SU-DHL-6 (cell line): ENCODE results near the gene HS6ST3.

Experiments used
- H2AFZ ChIP-seq: fragments of 200-600 bp; sonication (generic); 2 replicates; pipeline ENCODE4 v1.6.1; 2014; ENCODE audit warnings: low read depth, mild to moderate bottlenecking, moderate library complexity, mixed read lengths, antibody characterized with exemption, low read length; ENCODE audit not compliant: severe bottlenecking
- H3F3A ChIP-seq: fragments of 200-600 bp; shearing (Covaris generic); 2 replicates; pipeline ENCODE4 v1.6.0; 2016; ENCODE audit warnings: antibody characterized with exemption, mild to moderate bottlenecking; ENCODE audit not compliant: insufficient read depth
- H3K27ac ChIP-seq: fragments of 200-600 bp; sonication (generic); 2 replicates; pipeline ENCODE4 v1.5.1; 2016; ENCODE audit warnings: low read depth, mild to moderate bottlenecking, low read length, moderate library complexity, mixed read lengths
- H3K27me3 ChIP-seq: fragments of 200-600 bp; sonication (generic), shearing (Covaris generic); 2 replicates; pipeline ENCODE4 v1.6.0; 2014; ENCODE audit warnings: mild to moderate bottlenecking, low read length
- H3K36me3 ChIP-seq: fragments of 200-600 bp; sonication (generic); 2 replicates; pipeline ENCODE4 v1.6.1; 2014; ENCODE audit warnings: mild to moderate bottlenecking, low read length, mixed read lengths
- H3K4me2 ChIP-seq: fragments of 300-600, 200-600 bp; shearing (Covaris generic), sonication (generic); 2 replicates; pipeline ENCODE4 v1.6.0; 2014; ENCODE audit warnings: low read length, low read depth, mild to moderate bottlenecking; ENCODE audit not compliant: poor library complexity, severe bottlenecking
- H3K4me3 ChIP-seq: fragments of 200-600 bp; sonication (generic); 2 replicates; pipeline ENCODE4 v1.5.1; 2014; ENCODE audit warnings: antibody characterized with exemption, low read length, mild to moderate bottlenecking, mixed read lengths; ENCODE audit not compliant: insufficient read depth, poor library complexity, severe bottlenecking
- H3K79me2 ChIP-seq: fragments of 200-600 bp; sonication (generic); 2 replicates; pipeline ENCODE4 v1.6.1; 2014; ENCODE audit warnings: mild to moderate bottlenecking, low read length, moderate library complexity; ENCODE audit not compliant: insufficient read depth
- H3K9ac ChIP-seq: fragments of 200-600 bp; sonication (generic); 2 replicates; pipeline ENCODE4 v1.7.0; 2014; ENCODE audit warnings: mild to moderate bottlenecking, low read length
- H3K9me2 ChIP-seq: fragments of 200-600 bp; sonication (generic); replicated peaks from 2 replicates; pipeline ENCODE4 v1.6.1; 2014; ENCODE audit warnings: low read length; ENCODE audit not compliant: insufficient read depth
- H3K9me3 ChIP-seq: fragments of 200-600 bp; sonication (generic); 2 replicates; pipeline ENCODE4 v1.6.1; 2014; ENCODE audit warnings: low read length, mixed read lengths; ENCODE audit not compliant: insufficient read depth
- H4K20me1 ChIP-seq: fragments of 200-600 bp; sonication (generic); 2 replicates; pipeline ENCODE4 v1.6.1; 2014; ENCODE audit warnings: low read depth, mild to moderate bottlenecking, antibody characterized with exemption, low read length, moderate library complexity, mixed read lengths
- CTCF ChIP-seq: fragments of 200-600 bp; sonication (generic); IDR thresholded peaks from one replicate; pipeline ENCODE4 v1.5.1; 2017; ENCODE audit warnings: antibody characterized with exemption, mild to moderate bottlenecking, low read length, moderate library complexity; ENCODE audit not compliant: insufficient read depth, poor library complexity, severe bottlenecking
- EZH2phosphoT487 ChIP-seq: fragments of 200-600 bp; sonication (generic), shearing (Covaris generic); conservative IDR thresholded peaks from 2 replicates; pipeline ENCODE4 v1.6.1; 2018; ENCODE audit warnings: mild to moderate bottlenecking, antibody characterized with exemption, low read length, moderate library complexity, mixed read lengths

Gene HS6ST3

GRCh38 chr13:96218475-96218874 lies 128.6 kb downstream of the HS6ST3 start:
- no peaks in the 10 kb centered on the region for H3K9me3 ChIP-seq

DNA sequence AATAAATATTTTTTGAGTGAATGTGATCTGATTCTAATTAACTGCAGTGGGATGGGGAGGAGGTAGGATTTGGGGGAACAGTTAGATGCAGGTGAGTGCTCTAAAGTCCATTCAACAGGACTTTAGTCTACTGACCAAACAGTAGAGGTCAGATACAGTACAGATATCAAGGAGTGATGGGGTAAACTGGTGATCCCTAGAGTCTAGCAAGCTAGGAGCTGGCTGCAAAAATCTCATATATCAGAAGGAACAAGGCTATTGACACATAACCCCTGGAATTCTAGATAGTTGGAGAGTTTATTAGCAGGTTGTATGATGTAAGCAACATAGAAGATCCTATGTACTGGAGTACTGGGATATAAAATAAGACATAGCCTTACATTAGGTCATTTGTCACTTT lies 131.6 kb downstream of the HS6ST3 start:
- H3K9ac ChIP-seq, result no peak overlapping the region
- H3K36me3 ChIP-seq, result no peaks in the 10 kb centered on the region
- no peak overlapping the region for H2AFZ ChIP-seq
- H3K27ac ChIP-seq, result no peak overlapping the region
- H3K9me2 ChIP-seq, result no peaks in the 10 kb centered on the region
- H3F3A ChIP-seq, result no peaks in the 10 kb centered on the region
- H3K9me3 ChIP-seq, result no peaks in the 10 kb centered on the region
- H3K4me2 ChIP-seq, result no peak overlapping the region
- H3K27me3 ChIP-seq, result no peaks in the 10 kb centered on the region
- H3K79me2 ChIP-seq, result no peaks in the 10 kb centered on the region
- H3K4me3 ChIP-seq, result no peak overlapping the region
- H4K20me1 ChIP-seq, result no peaks in the 10 kb centered on the region
- no peak for TF ChIP-seq CTCF
- no peak for TF ChIP-seq EZH2phosphoT487

More at GRCh38 chr13:96218475-96218874, 128.6 kb downstream of the HS6ST3 start:
- TF ChIP-seq CTCF (no peak), EZH2phosphoT487 (no peak)
- Histone ChIP-seq H3K9me2 (no peaks in the 10 kb centered on the region), H3K36me3 (no peaks in the 10 kb centered on the region), H3K4me2 (no peak overlapping the region), H3K79me2 (no peaks in the 10 kb centered on the region), H4K20me1 (no peaks in the 10 kb centered on the region), H3K27ac (no peak overlapping the region), H3F3A (no peaks in the 10 kb centered on the region), H3K27me3 (no peaks in the 10 kb centered on the region), H3K9ac (no peak overlapping the region), H2AFZ (no peak overlapping the region), H3K4me3 (no peak overlapping the region)

DNA sequence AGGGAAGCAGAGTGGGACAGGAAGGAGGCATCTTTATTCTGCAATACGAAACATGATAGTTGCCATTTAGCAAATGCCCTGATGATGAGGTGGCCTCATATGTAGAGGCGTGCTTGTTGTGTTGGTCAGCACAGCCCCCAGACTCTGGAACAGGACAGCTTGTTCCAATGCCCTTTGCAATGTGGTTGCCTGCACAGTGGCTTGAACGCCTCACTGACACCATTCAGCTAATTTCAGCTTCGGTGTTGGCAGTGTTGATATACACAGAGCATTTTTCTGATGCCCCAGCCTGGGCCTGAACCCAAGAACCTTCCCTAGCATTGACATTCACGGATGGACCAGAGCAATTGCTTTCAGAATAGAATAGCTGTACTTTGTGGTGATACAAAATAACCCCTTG lies 133.3 kb downstream of the HS6ST3 start:
- Histone ChIP-seq H3K27ac (no peak overlapping the region), H3K79me2 (no peaks in the 10 kb centered on the region), H3K9me2 (no peaks in the 10 kb centered on the region), H2AFZ (no peak overlapping the region), H3F3A (no peaks in the 10 kb centered on the region), H3K9me3 (no peaks in the 10 kb centered on the region), H4K20me1 (no peaks in the 10 kb centered on the region), H3K4me3 (no peak overlapping the region), H3K36me3 (no peaks in the 10 kb centered on the region), H3K27me3 (no peaks in the 10 kb centered on the region), H3K4me2 (no peak overlapping the region), H3K9ac (no peak overlapping the region)
- TF ChIP-seq CTCF, result no peak
- TF ChIP-seq EZH2phosphoT487, result no peak

- Histone ChIP-seq H3K4me2 (no peak overlapping the region), H3K27me3 (no peaks in the 10 kb centered on the region), H3K27ac (no peak overlapping the region), H4K20me1 (no peaks in the 10 kb centered on the region), H3K9ac (no peak overlapping the region), H3K9me3 (no peaks in the 10 kb centered on the region), H3K36me3 (no peaks in the 10 kb centered on the region), H3F3A (no peaks in the 10 kb centered on the region), H2AFZ (no peak overlapping the region), H3K4me3 (no peak overlapping the region), H3K9me2 (no peaks in the 10 kb centered on the region), H3K79me2 (no peaks in the 10 kb centered on the region)
- TF ChIP-seq CTCF (peak; percentile 54), EZH2phosphoT487 (no peak)
Observed at GRCh38 chr13:96229356-96229755, 139.4 kb downstream of the HS6ST3 start.
